Activated naive CD4-positive, alpha-beta T cell treated with anti-CD3 and anti-CD28 coated beads, Interleukin-2, amount 50 U/mL, for 24 hours (primary cell): ENCODE measurements around the gene ARHGAP30.

Experiments used
- H3K27ac Mint-ChIP-seq: one replicate; pipeline ENCODE4 v1.8.0; 2021; ENCODE audit warnings: mild to moderate bottlenecking, mixed read lengths
- H3K27me3 Mint-ChIP-seq: one replicate; pipeline ENCODE4 v1.8.0; 2021; ENCODE audit warnings: mixed read lengths
- H3K36me3 Mint-ChIP-seq: one replicate; pipeline ENCODE4 v1.8.0; 2021; ENCODE audit warnings: mixed read lengths
- H3K4me1 Mint-ChIP-seq: one replicate; pipeline ENCODE4 v1.8.0; 2021; ENCODE audit warnings: mixed read lengths
- H3K4me3 Mint-ChIP-seq: one replicate; pipeline ENCODE4 v1.8.0; 2021; ENCODE audit warnings: mild to moderate bottlenecking, mixed read lengths
- H3K9me3 Mint-ChIP-seq: one replicate; pipeline ENCODE4 v1.8.0; 2021; ENCODE audit warnings: mixed read lengths

The ARHGAP30 gene

DNA sequence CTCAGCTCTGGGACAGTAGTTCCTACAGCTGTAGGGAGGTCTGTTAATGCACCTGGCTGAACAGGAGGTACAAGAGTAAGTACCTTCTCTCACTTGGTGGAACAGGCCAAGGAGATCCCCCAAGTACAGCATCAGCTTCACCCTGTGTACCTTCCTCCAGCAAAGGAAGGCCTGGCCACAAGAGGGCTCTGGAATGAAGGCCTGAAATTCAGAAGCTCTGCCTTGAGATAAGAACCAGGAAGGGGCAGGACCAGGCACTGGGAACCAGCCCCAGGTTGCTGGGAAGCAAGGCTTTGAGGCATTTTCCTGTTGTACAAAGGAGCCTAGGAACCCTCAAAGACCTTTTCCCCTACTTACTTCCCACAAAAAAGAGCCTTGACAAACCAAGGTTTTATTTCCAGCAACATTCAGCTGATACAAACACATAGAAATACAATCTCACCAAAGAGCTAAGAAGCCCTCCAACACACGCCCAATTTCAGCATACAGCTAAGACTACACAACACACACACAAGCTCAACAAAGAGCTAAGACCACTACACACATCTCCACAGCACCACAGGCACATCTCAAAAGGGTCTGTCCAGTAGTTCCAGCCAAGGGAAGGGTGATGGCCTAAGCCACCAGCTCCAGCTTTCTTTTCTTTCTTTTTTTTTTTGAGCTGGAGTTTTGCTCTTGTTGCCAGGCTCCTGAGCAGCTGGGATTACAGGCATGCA is 72.2 kb downstream of the ARHGAP30 start:
- Mint-ChIP-seq H3K27me3 (no peaks in the 10 kb centered on the region), H3K4me1 (peaks cover 12% of the 10 kb centered on the region), H3K36me3 (no peaks in the 10 kb centered on the region), H3K27ac (peak overlapping the region; percentile 61), H3K4me3 (no peak overlapping the region), H3K9me3 (no peaks in the 10 kb centered on the region)
